Measurements from ENCODE around the gene EMP1.

DNA sequence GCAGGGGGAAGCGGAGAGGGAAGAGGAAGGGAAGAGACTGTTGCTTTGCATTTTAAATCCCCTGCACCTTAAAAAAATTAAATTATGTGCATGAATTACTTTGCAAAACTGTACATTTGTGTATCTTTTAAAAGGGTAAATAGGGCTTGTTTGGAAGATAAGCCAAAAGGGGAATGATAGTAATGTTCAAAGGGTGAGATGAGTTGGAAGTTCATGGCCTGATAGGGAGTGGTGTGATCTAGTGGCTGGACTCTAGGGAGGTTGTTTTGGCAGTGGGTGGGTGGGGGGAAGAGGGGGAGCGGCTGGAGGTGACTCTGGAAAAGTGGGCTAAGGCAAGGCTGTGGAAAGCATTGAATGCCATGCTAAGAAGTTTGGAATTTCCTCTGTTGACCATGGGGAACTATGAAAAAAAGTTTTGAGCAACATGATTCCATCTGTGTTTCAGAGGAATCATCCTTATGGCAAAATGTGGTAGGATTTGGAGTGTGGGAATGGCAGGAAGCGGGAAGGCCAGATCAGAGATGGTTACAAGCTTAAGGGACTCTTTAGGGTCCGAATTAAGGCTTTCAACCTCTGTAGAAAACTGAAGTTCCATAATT lies 25.5 kb upstream of the EMP1 start:
- TF ChIP-seq, protein P1, sequence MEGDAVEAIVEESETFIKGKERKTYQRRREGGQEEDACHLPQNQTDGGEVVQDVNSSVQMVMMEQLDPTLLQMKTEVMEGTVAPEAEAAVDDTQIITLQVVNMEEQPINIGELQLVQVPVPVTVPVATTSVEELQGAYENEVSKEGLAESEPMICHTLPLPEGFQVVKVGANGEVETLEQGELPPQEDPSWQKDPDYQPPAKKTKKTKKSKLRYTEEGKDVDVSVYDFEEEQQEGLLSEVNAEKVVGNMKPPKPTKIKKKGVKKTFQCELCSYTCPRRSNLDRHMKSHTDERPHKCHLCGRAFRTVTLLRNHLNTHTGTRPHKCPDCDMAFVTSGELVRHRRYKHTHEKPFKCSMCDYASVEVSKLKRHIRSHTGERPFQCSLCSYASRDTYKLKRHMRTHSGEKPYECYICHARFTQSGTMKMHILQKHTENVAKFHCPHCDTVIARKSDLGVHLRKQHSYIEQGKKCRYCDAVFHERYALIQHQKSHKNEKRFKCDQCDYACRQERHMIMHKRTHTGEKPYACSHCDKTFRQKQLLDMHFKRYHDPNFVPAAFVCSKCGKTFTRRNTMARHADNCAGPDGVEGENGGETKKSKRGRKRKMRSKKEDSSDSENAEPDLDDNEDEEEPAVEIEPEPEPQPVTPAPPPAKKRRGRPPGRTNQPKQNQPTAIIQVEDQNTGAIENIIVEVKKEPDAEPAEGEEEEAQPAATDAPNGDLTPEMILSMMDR (IDR thresholded peaks at IDR 0.05) = no peak
- no peak for TF ChIP-seq POLR2A (IDR thresholded peaks at IDR 0.05)
- TF ChIP-seq EP300 (IDR thresholded peaks at IDR 0.05) = no peak
- no peak for TF ChIP-seq POLR2AphosphoS5 (IDR thresholded peaks at IDR 0.05)
